H1 (cell line): Measurements from ENCODE around the gene KDM2A.

ENCODE experiments used
- CEBPB ChIP-seq: IDR thresholded peaks from 2 replicates; pipeline ENCODE4 v1.6.1; 2012; ENCODE audit warnings: low read depth, low read length
- CTCF ChIP-seq, 3 experiments: IDR thresholded peaks; 1 replicate in 2 of 3; 2 replicates in 1 of 3; pipeline versions ENCODE4 v1.5.1 to v1.6.1; 2011; ENCODE audit warnings: low read length in 3 of 3, mild to moderate bottlenecking in 3 of 3, inconsistent platforms in 2 of 3, low read depth in 1 of 3, moderate library complexity in 1 of 3; ENCODE audit not compliant: insufficient read depth in 1 of 3; ENCODE audit errors: control extremely low read depth in 1 of 3
- EGR1 ChIP-seq: IDR thresholded peaks from 2 replicates; pipeline ENCODE4 v1.6.1; 2011; ENCODE audit warnings: low read depth, low read length, borderline replicate concordance
- EZH2 ChIP-seq: fragments of 200-600 bp; sonication (generic); IDR thresholded peaks from 2 replicates; pipeline ENCODE4 v1.7.1; 2012; ENCODE audit warnings: low read depth, mild to moderate bottlenecking, moderate library complexity, low read length, inconsistent platforms; ENCODE audit not compliant: severe bottlenecking
- YY1 ChIP-seq: IDR thresholded peaks from 2 replicates; pipeline ENCODE4 v1.6.1; 2011; ENCODE audit warnings: low read depth, mild to moderate bottlenecking, low read length
- TF ChIP-seq, protein P1 (sequence below): IDR thresholded peaks from 2 replicates; pipeline ENCODE4 v1.6.1; 2011; ENCODE audit warnings: low read length, improper control_type of control experiment

GRCh38 chr11:67163006-67163405, 43.9 kb downstream of the KDM2A start:
- no peak for TF ChIP-seq EGR1
- TF ChIP-seq CTCF (IDR thresholded peaks at IDR 0.05; ENCODE audit: control extremely low read depth in 1 of 3, insufficient read depth in 1 of 3, low read depth in 1 of 3, low read length in 3 of 3): no peak
- TF ChIP-seq YY1: no peak
- TF ChIP-seq EZH2: no peak
- TF ChIP-seq, protein P1, sequence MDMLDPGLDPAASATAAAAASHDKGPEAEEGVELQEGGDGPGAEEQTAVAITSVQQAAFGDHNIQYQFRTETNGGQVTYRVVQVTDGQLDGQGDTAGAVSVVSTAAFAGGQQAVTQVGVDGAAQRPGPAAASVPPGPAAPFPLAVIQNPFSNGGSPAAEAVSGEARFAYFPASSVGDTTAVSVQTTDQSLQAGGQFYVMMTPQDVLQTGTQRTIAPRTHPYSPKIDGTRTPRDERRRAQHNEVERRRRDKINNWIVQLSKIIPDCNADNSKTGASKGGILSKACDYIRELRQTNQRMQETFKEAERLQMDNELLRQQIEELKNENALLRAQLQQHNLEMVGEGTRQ: no peak
- TF ChIP-seq CEBPB: no peak
